AG04450 (cell line): ENCODE measurements around the gene SHISA6. TPM values are rescaled to one million over a fixed set of nuclear protein-coding genes. Genes with fewer than 3 reads are reported as not detected.

Experiments used
- CTCF ChIA-PET: fragments of 300-600, 350-600 bp; formaldehyde crosslinking; extraction: SDS; loops from one replicate; lab custom pipeline; 2022; ENCODE audit warnings: antibody characterized with exemption, inconsistent platforms; lab: Charles Lee
- POLR2A ChIA-PET: fragments of 350-600 bp; formaldehyde crosslinking; extraction: SDS; loops from one replicate; lab custom pipeline; 2021; ENCODE audit warnings: antibody characterized with exemption, inconsistent platforms; lab: Yijun Ruan, JAX
- DNase-seq: peaks from one replicate; pipeline ENCODE4 v3.0.0-alpha.2; 2011; ENCODE audit warnings: low read depth, low spot score
- H3K27ac ChIP-seq: one replicate; pipeline ENCODE4 v1.5.1; 2012; ENCODE audit warnings: low read depth, low read length, control low read depth
- H3K27me3 ChIP-seq: one replicate; pipeline ENCODE4 v1.6.0; 2012; ENCODE audit warnings: low read length; ENCODE audit not compliant: control insufficient read depth, insufficient read depth
- H3K4me3 ChIP-seq: 2 replicates; pipeline ENCODE4 v1.5.1; 2011; ENCODE audit warnings: mild to moderate bottlenecking, low read depth, low read length, control low read depth
- H3K9me3 ChIP-seq: 2 replicates; pipeline ENCODE4 v1.5.1; 2012; ENCODE audit warnings: low read length; ENCODE audit not compliant: control insufficient read depth, insufficient read depth
- polyA plus RNA-seq: library from polyadenylated mRNA; depleted of rRNA; stranded (reverse); fragments of >200 nt; gene quantifications from 2 replicates; pipeline ENCODE4 v1.2.3, GENCODE V29; 2011
- TF ChIP-seq, protein P1 (sequence below): IDR thresholded peaks from 2 replicates; pipeline ENCODE4 v1.5.1; 2011; ENCODE audit warnings: low read depth, low read length, control low read depth, inconsistent platforms

SHISA6 gene
- polyA plus RNA-seq, 1 experiment, result not detected

DNA sequence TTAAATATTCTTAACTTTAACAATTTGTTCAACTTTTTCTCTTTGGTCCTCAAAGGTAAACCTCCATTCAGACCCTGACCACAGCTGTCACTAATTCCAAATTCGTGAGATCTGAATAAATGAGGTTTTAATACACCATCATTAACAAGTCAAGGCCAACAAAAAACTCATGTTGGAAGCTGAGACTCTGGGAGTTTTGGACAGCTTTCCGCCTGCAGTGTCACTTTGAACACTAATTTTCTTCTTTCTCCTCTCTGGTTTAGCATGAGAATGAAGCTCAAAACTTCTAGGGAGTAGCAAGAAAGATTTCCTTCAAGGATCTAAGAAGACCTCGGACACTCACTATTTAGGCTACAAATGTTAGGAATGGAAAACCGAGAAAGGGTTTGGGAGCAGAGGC is 324.6 kb downstream of the SHISA6 start:
- TF ChIP-seq, protein P1, sequence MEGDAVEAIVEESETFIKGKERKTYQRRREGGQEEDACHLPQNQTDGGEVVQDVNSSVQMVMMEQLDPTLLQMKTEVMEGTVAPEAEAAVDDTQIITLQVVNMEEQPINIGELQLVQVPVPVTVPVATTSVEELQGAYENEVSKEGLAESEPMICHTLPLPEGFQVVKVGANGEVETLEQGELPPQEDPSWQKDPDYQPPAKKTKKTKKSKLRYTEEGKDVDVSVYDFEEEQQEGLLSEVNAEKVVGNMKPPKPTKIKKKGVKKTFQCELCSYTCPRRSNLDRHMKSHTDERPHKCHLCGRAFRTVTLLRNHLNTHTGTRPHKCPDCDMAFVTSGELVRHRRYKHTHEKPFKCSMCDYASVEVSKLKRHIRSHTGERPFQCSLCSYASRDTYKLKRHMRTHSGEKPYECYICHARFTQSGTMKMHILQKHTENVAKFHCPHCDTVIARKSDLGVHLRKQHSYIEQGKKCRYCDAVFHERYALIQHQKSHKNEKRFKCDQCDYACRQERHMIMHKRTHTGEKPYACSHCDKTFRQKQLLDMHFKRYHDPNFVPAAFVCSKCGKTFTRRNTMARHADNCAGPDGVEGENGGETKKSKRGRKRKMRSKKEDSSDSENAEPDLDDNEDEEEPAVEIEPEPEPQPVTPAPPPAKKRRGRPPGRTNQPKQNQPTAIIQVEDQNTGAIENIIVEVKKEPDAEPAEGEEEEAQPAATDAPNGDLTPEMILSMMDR, result no peak
- ChIA-PET POLR2A (no interaction called here), CTCF (no interaction called here)

DNA sequence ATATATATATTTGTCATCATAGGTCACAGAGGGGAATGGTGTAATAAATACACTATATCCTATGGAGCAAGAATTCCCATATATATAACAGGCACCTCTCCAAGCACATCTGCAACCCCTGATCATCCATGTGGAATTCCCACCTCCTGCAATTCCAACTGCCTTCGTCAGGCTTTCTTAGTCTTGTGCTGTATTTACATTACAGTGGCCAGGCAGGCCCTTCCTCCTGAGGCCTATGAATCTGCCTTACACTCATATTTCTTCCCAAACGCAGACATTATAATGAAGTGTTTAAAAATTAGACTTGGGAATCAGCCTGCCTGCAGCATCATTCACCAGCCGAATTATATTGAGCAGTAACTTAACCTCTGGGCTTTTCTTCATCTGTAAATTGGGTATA is 338.0 kb downstream of the SHISA6 start:
- no peaks in the 10 kb centered on the region for H3K27me3 ChIP-seq
- H3K4me3 ChIP-seq, result no peak overlapping the region
- ChIA-PET CTCF (no interaction called here), POLR2A (no interaction called here)
- DNase-seq, result no peak
- TF ChIP-seq, protein P1, result no peak
- peaks cover 27% of the 10 kb centered on the region for H3K9me3 ChIP-seq
- no peak overlapping the region for H3K27ac ChIP-seq

More for the DNA sequence above, 324.6 kb downstream of the SHISA6 start:
- Histone ChIP-seq H3K9me3 (peaks cover 34% of the 10 kb centered on the region), H3K4me3 (no peak overlapping the region), H3K27ac (no peak overlapping the region), H3K27me3 (no peaks in the 10 kb centered on the region)
- no peak for DNase-seq

DNA sequence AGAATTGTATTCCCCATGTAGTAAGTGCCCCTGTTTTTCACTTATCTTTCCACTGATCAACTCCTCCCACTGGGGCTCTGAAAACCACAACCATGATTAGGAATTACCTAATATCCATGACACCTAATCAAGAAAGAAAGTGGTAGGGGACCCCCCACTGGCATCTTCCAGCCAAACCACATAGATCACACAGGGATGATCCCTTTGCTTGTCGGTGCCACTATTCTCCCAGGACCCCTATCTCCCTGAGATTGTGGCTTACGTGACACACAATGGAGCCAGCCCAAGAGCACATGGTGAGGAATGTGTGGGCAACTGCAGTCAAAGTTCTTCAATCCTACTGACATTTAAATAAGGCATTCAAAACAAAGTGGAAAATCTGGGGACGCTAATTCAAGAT is 339.7 kb downstream of the SHISA6 start:
- H3K27me3 ChIP-seq, result no peaks in the 10 kb centered on the region
- peaks cover 24% of the 10 kb centered on the region for H3K9me3 ChIP-seq
- TF ChIP-seq, protein P1, result no peak
- no peak overlapping the region for H3K4me3 ChIP-seq
- ChIA-PET POLR2A (no interaction called here), CTCF (no interaction called here)
- no peak for DNase-seq
- H3K27ac ChIP-seq, result no peak overlapping the region

DNA sequence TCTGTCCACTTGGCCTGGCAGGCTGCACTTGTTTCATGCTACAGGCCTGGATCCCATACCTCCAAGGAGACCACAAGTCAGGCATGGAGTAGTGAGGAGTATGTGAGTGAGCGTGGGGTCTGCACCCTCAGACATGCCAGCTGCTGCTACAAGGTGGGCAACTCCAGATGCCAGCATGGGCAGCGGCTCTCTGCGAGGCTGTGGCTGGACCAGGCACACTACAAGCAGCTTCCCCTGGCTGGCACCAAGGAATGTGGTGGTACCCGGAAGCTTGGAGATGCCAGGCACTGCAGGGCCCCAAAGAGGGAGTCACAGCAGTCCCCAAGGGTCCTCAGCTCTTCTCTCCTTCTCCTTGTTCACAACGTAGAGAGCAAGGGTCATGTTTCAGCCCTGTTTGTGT is 341.2 kb downstream of the SHISA6 start:
- TF ChIP-seq, protein P1, result no peak
- Histone ChIP-seq H3K9me3 (peaks cover 32% of the 10 kb centered on the region), H3K4me3 (no peak overlapping the region), H3K27me3 (no peaks in the 10 kb centered on the region), H3K27ac (no peak overlapping the region)
- ChIA-PET POLR2A (no interaction called here), CTCF (interaction anchor here (0.6 kb wide), 1 partner anchor 295 kb away, joined by 7 read pairs; no protein-coding TSS in a partner anchor)
- no peak for DNase-seq

DNA sequence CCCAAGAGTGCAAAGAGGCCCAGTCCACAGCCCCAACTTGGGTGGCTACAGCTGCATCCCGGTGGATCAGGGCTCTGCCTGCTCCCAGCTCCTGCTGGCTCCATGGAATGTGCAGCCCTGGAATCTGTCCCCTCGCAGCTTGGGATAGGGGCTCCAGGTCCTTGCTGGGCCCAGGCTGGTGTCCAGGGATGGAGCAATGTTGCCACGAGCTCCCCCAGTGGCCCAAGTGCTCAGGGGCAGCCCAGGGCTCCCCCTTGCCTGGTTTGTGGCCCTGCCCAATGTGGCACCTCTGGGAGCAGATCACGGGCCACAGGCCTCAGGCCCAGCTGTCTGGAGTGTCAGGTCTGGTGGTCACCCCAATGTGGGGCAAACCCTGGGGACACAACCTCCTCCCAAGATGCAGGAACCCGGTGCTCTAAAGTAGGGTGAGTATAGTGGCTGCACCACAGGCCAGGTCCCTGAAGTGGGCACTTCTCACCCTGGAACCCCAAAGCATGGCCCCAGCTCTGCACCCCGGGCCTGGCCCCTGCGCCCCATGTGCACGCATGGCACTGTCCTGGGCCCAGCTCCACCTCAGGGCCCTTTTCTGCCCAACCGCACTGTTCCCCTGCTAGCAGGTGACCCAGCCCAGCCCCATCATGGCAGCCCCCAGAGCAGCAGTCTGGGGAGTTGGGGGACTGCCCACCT is 342.4 kb downstream of the SHISA6 start:
- Histone ChIP-seq H3K27ac (no peak overlapping the region), H3K4me3 (no peak overlapping the region), H3K27me3 (no peaks in the 10 kb centered on the region), H3K9me3 (peaks cover 32% of the 10 kb centered on the region)
- ChIA-PET CTCF (no interaction called here), POLR2A (no interaction called here)
- TF ChIP-seq, protein P1, result no peak
- DNase-seq, result no peak
